ENCODE measurements around the gene MROH8.

GRCh38 chr20:37154684-37155298 is 24.6 kb downstream of the MROH8 start:
- no peak for TF ChIP-seq EZH2 (IDR thresholded peaks at IDR 0.05; ENCODE audit: borderline replicate concordance, low read length)
- TF ChIP-seq, protein P1, sequence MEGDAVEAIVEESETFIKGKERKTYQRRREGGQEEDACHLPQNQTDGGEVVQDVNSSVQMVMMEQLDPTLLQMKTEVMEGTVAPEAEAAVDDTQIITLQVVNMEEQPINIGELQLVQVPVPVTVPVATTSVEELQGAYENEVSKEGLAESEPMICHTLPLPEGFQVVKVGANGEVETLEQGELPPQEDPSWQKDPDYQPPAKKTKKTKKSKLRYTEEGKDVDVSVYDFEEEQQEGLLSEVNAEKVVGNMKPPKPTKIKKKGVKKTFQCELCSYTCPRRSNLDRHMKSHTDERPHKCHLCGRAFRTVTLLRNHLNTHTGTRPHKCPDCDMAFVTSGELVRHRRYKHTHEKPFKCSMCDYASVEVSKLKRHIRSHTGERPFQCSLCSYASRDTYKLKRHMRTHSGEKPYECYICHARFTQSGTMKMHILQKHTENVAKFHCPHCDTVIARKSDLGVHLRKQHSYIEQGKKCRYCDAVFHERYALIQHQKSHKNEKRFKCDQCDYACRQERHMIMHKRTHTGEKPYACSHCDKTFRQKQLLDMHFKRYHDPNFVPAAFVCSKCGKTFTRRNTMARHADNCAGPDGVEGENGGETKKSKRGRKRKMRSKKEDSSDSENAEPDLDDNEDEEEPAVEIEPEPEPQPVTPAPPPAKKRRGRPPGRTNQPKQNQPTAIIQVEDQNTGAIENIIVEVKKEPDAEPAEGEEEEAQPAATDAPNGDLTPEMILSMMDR (conservative IDR thresholded peaks at IDR 0.05 in 1 of 2, IDR thresholded peaks at IDR 0.05 in 1 of 2; ENCODE audit: extremely low read depth in 1 of 2, insufficient read depth in 1 of 2, low read depth in 1 of 2, low read length in 2 of 2), result no peak

Data from mammary epithelial cell (primary cell).